Muscle of leg (tissue), 11 donors: ENCODE results near the gene U2AF2. TPM values are rescaled to one million over a fixed set of nuclear protein-coding genes. Genes with fewer than 3 reads are reported as not detected.
"Not testable (repeated sequence)": the region's sequence is repeated elsewhere in the genome, so short reads cannot be mapped to it uniquely, and the experiment has no call there.

ENCODE experiments used
- DNase-seq: peaks from one replicate; pipeline ENCODE4 v3.0.0; 2013
- H3K27ac ChIP-seq: one replicate; pipeline ENCODE4 v1.5.1; 2013; ENCODE audit warnings: mild to moderate bottlenecking, low read length, control low read depth
- H3K27me3 ChIP-seq: one replicate; pipeline ENCODE4 v1.6.1; 2013; ENCODE audit warnings: low read length; ENCODE audit not compliant: control insufficient read depth, insufficient read depth
- H3K36me3 ChIP-seq: one replicate; pipeline ENCODE4 v1.6.1; 2013; ENCODE audit warnings: low read length; ENCODE audit not compliant: control insufficient read depth, insufficient read depth
- H3K4me1 ChIP-seq: one replicate; pipeline ENCODE4 v1.6.1; 2013; ENCODE audit warnings: low read length; ENCODE audit not compliant: control insufficient read depth, insufficient read depth
- H3K4me3 ChIP-seq: one replicate; pipeline ENCODE4 v1.5.1; 2013; ENCODE audit warnings: low read length, control low read depth
- H3K9me3 ChIP-seq: replicated peaks from 2 replicates; pipeline ENCODE4 v1.6.1; 2013; ENCODE audit warnings: low read depth, low read length; ENCODE audit not compliant: control insufficient read depth
- WGBS: methylation state at CpG from one replicate; pipeline ENCODE4 v1.1.5; 2013; ENCODE audit warnings: missing lambda C conversion rate; ENCODE audit not compliant: insufficient coverage; 5-methylcytosine and 5-hydroxymethylcytosine counted together
- polyA plus RNA-seq, 8 donors: library from polyadenylated mRNA; unstranded; fragments of 120-200 nt; gene quantifications; one replicate each; pipeline versions ENCODE4 v1.2.1 to v1.2.3, GENCODE V29; 2013; ENCODE audit warnings: inconsistent platforms in 1 of 8, low replicate concordance in 1 of 8; ENCODE audit not compliant: insufficient read length in 8 of 8, insufficient read depth in 1 of 8
- total RNA-seq: library from RNA; stranded (reverse); fragments of 120-200 nt; gene quantifications from one replicate; pipeline ENCODE4 v1.2.4, GENCODE V29; 2013

Gene U2AF2
- total and polyA plus RNA-seq, 9 donors = 70.2 to 156 (median 130) TPM

- DNase-seq = no peak
- Histone ChIP-seq H3K36me3 (peaks cover 10% of the 10 kb centered on the region), H3K4me1 (no peaks in the 10 kb centered on the region), H3K27me3 (no peaks in the 10 kb centered on the region), H3K4me3 (no peak overlapping the region), H3K27ac (no peak overlapping the region), H3K9me3 (no peaks in the 10 kb centered on the region)
- WGBS = 91% methylated on average over 14 of the region's 15 CpGs
Measured at GRCh38 chr19:55704494-55705245, 49.8 kb downstream of the U2AF2 start.

GRCh38 chr19:55705972-55706371 lies 51.1 kb downstream of the U2AF2 start:
- Histone ChIP-seq H3K27ac (no peak overlapping the region), H3K4me3 (no peak overlapping the region), H3K27me3 (no peaks in the 10 kb centered on the region), H3K4me1 (no peaks in the 10 kb centered on the region), H3K9me3 (no peaks in the 10 kb centered on the region), H3K36me3 (peaks cover 4% of the 10 kb centered on the region)
- WGBS = 100% methylated on average over 1 of the region's 3 CpGs
- no peak for DNase-seq

GRCh38 chr19:55711719-55712118 lies 56.9 kb downstream of the U2AF2 start:
- no peak for DNase-seq
- no peak overlapping the region for H3K27ac ChIP-seq
- H3K27me3 ChIP-seq = no peaks in the 10 kb centered on the region
- no peaks in the 10 kb centered on the region for H3K36me3 ChIP-seq
- no peaks in the 10 kb centered on the region for H3K4me1 ChIP-seq
- no peaks in the 10 kb centered on the region for H3K9me3 ChIP-seq
- H3K4me3 ChIP-seq = no peak overlapping the region
- 72% methylated on average over 16 of the region's 18 CpGs for WGBS

- Histone ChIP-seq H3K9me3 (no peaks in the 10 kb centered on the region), H3K27me3 (no peaks in the 10 kb centered on the region), H3K36me3 (no peaks in the 10 kb centered on the region), H3K27ac (no peak overlapping the region), H3K4me1 (no peaks in the 10 kb centered on the region), H3K4me3 (no peak overlapping the region)
- DNase-seq = no peak
- no CpG with 5 or more reads among the region's 3 CpGs for WGBS
Measured at GRCh38 chr19:55712804-55713631, 58.2 kb downstream of the U2AF2 start.

- H3K27ac ChIP-seq = no peak overlapping the region
- no peaks in the 10 kb centered on the region for H3K27me3 ChIP-seq
- no peaks in the 10 kb centered on the region for H3K36me3 ChIP-seq
- 87% methylated on average over 15 of the region's 15 CpGs for WGBS
- no peak for DNase-seq
- H3K4me1 ChIP-seq = no peaks in the 10 kb centered on the region
- peaks cover 4% of the 10 kb centered on the region for H3K9me3 ChIP-seq
- H3K4me3 ChIP-seq = no peak overlapping the region
Measured at GRCh38 chr19:55716531-55716930, 61.7 kb downstream of the U2AF2 start.

- Histone ChIP-seq H3K4me3 (no peak overlapping the region), H3K9me3 (peaks cover 4% of the 10 kb centered on the region), H3K36me3 (no peaks in the 10 kb centered on the region), H3K4me1 (no peaks in the 10 kb centered on the region), H3K27ac (no peak overlapping the region), H3K27me3 (no peaks in the 10 kb centered on the region)
- 71% methylated on average over 6 of the region's 11 CpGs for WGBS
- DNase-seq = no peak
Measured at GRCh38 chr19:55717251-55717650, 62.4 kb downstream of the U2AF2 start.

- not testable (repeated sequence) for H3K4me1 ChIP-seq, H3K4me3 ChIP-seq, H3K9me3 ChIP-seq, H3K27ac ChIP-seq, H3K27me3 ChIP-seq, H3K36me3 ChIP-seq, DNase-seq
- WGBS = 20% methylated on average over 2 of the region's 13 CpGs
Measured at GRCh38 chr19:55717879-55718711, 63.3 kb downstream of the U2AF2 start.

GRCh38 chr19:55720214-55720746 lies 65.4 kb downstream of the U2AF2 start:
- Histone ChIP-seq H3K4me3 (no peak overlapping the region), H3K27me3 (no peaks in the 10 kb centered on the region), H3K9me3 (peaks cover 4% of the 10 kb centered on the region), H3K36me3 (no peaks in the 10 kb centered on the region), H3K27ac (no peak overlapping the region), H3K4me1 (no peaks in the 10 kb centered on the region)
- no peak for DNase-seq
- 29% methylated on average over 2 of the region's 5 CpGs for WGBS

- peaks cover 4% of the 10 kb centered on the region for H3K9me3 ChIP-seq
- no peaks in the 10 kb centered on the region for H3K27me3 ChIP-seq
- no CpG with 5 or more reads among the region's 3 CpGs for WGBS
- H3K27ac ChIP-seq = no peak overlapping the region
- H3K4me1 ChIP-seq = no peaks in the 10 kb centered on the region
- no peak for DNase-seq
- H3K4me3 ChIP-seq = no peak overlapping the region
- no peaks in the 10 kb centered on the region for H3K36me3 ChIP-seq
Measured at GRCh38 chr19:55720801-55721200, 66.0 kb downstream of the U2AF2 start.
